HG03196 (cell line): ENCODE data around the gene MSI2.
"Not testable (repeated sequence)": the region's sequence is repeated elsewhere in the genome, so short reads cannot be mapped to it uniquely, and the experiment has no call there.

Source experiments
- ATAC-seq: cut with Tn5 transposase; IDR thresholded peaks from one replicate; pipeline ENCODE4 v1.9.1; 2021; ENCODE audit not compliant: unreplicated experiment

The MSI2 gene

DNA sequence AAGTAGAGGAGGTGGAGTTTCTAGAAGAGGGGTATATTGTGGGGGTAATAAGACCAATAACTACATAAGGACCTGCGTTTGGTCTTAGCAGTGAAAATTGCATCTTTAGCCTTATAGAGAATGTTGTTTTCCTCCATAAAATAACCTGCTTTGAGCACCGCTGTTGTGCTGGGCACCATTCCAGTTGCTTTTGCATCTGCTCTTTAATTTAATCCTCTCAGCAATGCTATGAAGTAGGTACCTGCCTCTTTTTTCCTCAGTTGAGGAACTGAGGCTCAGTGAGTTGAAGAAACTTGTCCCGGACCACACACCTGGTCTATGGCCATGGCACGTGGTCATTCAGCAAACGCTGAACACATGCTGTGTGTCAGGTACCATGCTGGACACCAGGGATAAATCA lies 238.1 kb downstream of the MSI2 start:
- ATAC-seq, result no peak

GRCh38 chr17:57495771-57496170 lies 239.4 kb downstream of the MSI2 start:
- no peak for ATAC-seq

DNA sequence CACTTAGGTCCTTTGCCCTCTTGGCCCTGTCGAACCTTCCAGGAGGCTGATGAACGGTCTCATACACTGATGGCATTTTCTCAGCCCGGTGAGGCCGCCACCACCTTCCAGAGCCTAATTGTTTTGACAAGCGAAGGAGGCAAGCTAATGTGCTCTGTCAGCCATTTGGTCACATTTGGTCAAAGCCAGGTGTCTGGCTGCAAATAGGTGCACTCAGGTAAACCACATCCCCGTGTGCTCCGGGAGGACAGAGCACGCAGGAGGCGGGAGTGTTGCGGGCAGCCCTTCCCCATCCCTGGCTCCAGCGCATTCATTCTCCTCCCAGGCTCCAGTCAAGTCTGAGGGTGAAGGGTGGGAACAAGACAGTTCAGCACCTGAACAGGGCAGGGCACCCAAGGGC lies 240.1 kb downstream of the MSI2 start:
- no peak for ATAC-seq

GRCh38 chr17:57498443-57498842 lies 242.1 kb downstream of the MSI2 start:
- ATAC-seq, result no peak

DNA sequence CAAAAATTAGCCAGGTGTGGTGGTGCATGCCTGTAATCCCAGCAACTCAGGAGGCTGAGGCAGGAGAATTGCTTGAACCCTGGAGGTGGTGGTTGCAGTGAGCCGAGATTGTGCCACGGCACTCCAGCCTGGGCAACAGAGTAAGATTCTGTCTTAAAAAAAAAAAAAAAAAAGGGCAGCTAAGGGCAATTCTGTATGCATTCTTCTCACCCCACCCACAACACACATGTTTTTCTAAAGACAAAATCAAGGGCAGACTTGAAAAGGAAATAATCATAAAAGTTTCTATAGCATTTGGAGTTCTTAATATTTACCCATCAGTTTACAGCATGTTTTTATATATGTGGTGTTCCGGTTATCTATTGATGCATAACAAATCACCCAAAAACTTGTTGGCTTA lies 242.9 kb downstream of the MSI2 start:
- ATAC-seq, result not testable (repeated sequence)

DNA sequence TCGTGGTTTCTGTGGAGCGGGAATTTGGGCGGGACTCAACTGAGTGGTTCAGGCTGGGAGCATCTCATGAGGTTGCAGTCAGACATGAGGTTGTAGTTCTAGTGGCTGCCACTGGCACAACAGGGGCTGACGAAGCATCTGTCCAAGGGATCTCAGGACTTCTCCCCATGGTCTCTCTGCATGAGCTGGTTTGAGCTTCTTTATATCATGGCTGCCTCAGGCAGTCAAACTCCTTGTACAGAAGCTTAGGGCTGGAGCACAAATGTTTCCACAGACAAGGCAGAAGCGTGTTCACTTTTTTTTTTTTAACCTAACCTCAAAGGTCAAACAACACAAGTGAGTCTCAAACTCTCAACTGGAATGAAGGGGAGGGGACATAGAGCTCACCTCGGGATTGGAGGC lies 243.3 kb downstream of the MSI2 start:
- ATAC-seq, result no peak

- no peak for ATAC-seq
Measured at GRCh38 chr17:57501016-57501415, 244.7 kb downstream of the MSI2 start.

DNA sequence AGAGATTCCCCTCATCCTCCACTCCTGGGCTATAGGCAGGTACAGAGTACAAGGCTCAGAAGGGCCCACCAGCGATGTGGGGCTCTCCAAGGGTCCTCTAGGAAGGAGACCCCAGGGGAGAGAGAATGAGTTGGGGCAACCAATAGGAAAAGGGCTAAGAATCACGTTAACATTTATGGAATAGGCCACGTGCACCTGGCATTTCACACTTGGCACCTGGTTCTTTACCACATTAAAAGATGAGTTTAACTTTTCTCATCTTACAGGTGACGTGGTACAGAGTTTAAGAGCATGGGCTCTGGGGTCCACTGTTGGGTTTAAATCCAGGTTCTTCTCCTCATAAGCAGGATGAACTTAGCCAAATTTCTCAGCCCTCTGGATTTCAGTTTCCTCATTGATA lies 245.7 kb downstream of the MSI2 start:
- no peak for ATAC-seq

- ATAC-seq, result no peak
Measured at GRCh38 chr17:57502811-57503241, 246.5 kb downstream of the MSI2 start.

GRCh38 chr17:57504208-57504607 lies 247.9 kb downstream of the MSI2 start:
- no peak for ATAC-seq

GRCh38 chr17:57505841-57506773 lies 249.8 kb downstream of the MSI2 start:
- ATAC-seq, result no peak

GRCh38 chr17:57506774-57507127 lies 250.4 kb downstream of the MSI2 start:
- no peak for ATAC-seq

DNA sequence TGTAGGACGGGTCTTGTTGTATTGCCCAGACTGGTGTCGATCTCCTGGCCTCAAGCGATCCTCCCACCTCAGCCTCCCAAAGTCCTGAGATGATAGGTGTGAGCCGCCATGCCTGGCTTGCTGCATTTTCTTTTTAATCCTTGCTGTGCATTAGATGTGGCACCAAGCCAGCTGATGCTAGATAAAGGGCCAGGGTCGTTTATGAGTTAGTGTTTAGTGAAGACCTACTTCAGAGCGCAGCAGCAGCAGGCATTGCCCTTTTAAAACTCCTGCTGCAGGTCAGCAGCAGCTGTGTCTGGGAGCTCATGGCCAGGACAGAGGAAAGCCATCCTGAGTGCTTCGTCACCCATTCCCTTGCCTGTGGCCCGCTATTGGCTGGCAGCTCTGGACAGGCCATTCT lies 251.5 kb downstream of the MSI2 start:
- ATAC-seq, result no peak

GRCh38 chr17:57508671-57509070 lies 252.3 kb downstream of the MSI2 start:
- no peak for ATAC-seq

- no peak for ATAC-seq
Measured at GRCh38 chr17:57511475-57512123, 255.3 kb downstream of the MSI2 start.

DNA sequence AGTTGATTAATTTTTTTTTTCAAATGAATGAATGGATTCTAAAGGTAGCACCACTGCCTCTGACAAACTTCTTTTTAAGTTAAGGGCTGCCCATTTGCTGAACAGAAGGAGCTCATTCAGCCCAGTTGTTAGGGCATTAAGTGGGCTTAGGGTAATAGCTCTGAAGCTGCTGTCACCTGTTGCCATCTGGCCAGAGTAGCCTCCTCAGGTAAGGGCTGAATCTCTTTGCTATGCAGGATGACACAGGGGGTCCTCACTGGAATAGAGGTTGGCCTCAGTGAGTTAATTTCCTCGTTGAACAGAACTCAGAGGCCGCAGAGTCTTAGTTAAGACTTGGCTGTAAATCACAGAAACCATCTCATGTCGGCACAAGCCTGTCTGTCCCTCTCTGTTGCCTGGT lies 255.9 kb downstream of the MSI2 start:
- no peak for ATAC-seq

GRCh38 chr17:57512691-57513090 lies 256.4 kb downstream of the MSI2 start:
- no peak for ATAC-seq

- no peak for ATAC-seq
Measured at GRCh38 chr17:57513569-57513968, 257.2 kb downstream of the MSI2 start.

GRCh38 chr17:57514614-57515013 lies 258.3 kb downstream of the MSI2 start:
- ATAC-seq, result no peak

DNA sequence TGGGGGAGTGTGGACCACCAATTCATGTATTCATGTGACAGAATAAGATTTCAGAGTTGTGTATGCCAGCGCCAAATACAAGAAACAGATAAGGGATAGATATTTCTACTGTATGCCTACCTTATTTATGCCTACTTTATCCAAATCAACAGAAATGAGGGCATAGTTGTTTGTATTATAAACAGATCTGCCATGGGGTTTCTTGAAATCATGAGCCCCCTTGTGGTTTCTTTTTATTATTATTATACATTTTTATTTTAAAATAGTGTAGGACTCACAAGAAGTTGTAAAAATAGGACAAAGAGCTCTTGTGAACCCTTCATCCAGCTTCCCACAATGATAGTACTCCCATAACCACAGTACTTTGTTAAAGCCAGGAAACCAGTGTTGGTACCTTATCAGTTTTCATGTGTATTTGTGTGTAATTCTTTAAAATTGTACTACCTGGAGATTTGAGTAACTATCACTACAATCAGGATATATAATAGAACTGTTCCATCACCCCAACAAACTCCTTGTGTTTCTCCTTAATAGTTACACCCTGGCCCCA lies 259.4 kb downstream of the MSI2 start:
- no peak for ATAC-seq

DNA sequence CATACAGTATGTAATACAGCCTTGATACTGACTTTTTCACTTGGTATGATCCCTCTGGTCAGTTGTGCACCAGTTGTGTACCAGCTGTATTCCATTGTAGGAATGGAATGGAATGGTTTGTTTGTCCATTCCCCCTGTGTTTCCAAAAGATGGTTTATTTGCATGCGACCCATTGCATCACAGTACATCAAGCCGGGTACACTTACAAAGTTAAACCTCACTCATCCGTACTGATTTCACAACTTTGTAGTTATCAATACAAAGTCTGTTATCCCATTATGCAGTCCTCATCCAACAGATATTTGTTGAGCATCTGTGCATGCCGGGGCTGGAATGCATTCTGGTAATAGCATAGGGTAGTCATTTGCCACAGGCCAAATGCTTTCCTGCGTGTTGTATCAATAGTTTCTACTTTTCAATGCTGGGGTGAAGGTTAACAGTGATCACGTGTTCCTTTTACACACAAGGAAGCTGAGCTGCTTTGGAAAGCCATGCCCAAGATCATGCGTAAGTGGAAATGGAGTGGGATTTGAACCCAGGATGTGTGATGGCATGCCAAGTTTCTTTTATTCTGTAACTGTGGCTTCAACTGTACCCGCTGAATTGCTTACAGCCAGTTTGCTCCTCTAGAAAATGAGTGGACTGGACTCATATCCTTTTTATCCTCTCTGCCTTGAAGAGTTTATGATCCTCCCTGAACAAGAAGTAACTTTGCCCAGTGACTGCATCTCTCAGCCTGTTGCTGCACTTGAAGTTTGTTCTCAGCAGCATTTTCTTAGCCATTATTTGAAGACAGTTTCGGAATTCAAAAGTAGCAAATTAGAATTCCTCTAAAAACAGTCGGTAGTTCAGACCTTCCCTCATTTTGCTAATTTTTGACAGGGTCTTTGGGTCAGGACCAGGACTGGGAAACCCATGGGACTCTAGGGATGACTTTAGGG lies 260.2 kb downstream of the MSI2 start:
- no peak for ATAC-seq
